Measurements from ENCODE around the gene THOC1.
"Not testable (repeated sequence)": the region's sequence is repeated elsewhere in the genome, so short reads cannot be mapped to it uniquely, and the experiment has no call there.

The THOC1 gene, protein sequence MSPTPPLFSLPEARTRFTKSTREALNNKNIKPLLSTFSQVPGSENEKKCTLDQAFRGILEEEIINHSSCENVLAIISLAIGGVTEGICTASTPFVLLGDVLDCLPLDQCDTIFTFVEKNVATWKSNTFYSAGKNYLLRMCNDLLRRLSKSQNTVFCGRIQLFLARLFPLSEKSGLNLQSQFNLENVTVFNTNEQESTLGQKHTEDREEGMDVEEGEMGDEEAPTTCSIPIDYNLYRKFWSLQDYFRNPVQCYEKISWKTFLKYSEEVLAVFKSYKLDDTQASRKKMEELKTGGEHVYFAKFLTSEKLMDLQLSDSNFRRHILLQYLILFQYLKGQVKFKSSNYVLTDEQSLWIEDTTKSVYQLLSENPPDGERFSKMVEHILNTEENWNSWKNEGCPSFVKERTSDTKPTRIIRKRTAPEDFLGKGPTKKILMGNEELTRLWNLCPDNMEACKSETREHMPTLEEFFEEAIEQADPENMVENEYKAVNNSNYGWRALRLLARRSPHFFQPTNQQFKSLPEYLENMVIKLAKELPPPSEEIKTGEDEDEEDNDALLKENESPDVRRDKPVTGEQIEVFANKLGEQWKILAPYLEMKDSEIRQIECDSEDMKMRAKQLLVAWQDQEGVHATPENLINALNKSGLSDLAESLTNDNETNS
- 73.7 to 95.4 reads per million in 2 donors for total RNA-seq

GRCh38 chr18:267688-268552, at the start of gene THOC1:
Gene THOC1 (minus strand): TSS chr18:268047. CDS start chr18:268019, 28 bp downstream.
- peak; percentile 81 to 96 (median 91) for DNase-seq

GRCh38 chr18:317618-318017, 49.8 kb upstream of the THOC1 start:
- no peak for DNase-seq

DNA sequence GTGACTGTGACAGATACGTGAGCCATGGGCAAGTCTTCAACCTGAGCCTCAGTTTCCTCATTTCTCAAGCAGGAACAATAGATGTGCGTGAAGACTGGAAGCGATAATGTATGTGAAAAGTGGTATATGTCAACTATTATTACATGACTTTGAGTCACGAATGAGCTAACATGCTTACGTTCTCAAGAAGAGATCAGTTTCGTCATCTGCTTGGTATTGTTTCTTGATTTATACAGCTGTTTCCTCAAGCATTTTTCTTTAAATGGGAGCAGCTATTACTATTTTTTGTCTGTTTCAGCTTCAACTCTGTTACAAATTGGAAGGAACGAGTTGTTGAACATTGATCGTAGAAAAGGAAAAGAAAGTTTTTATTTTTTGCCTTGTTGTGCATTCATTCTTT, 48.5 kb upstream of the THOC1 start:
- DNase-seq = no peak

DNA sequence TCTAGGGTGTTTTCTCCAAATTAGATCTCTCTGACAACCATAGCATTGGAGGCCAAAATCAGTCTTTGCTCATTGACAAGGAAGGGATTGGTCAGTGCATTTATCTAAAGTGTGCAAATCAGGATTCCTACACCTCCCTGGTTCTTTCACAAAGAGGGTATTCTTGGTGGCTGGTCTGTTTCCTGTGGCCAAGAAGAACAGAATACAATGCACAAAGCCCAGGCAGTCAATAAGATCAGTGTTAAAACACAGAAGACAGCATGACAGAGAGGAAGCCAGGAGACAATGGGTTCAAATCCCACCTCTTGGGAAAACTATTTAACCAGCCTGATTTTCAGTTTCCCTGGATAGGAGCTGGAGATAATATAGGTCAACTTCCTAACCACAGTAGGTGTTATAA, 46.1 kb upstream of the THOC1 start:
- DNase-seq = no peak

DNA sequence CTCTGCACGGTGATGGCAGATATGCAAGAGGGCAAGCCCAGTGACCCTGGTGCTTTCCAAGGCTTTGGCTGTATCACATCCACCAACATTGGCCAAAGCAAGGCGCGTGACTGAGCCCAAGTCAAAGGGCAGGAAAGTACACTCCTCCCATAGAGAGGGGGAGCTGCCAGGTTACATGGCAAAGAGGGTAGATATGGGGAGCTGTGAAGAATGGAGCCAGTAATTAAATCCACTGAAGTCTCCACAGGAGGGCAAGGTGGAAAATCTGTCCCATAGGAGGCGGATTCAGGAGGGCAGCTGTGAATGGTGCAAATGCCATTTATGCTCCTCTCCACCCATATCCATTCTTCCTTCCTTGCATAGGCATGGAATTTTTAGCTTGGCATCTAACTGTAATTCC, 44.6 kb upstream of the THOC1 start:
- DNase-seq = no peak

DNA sequence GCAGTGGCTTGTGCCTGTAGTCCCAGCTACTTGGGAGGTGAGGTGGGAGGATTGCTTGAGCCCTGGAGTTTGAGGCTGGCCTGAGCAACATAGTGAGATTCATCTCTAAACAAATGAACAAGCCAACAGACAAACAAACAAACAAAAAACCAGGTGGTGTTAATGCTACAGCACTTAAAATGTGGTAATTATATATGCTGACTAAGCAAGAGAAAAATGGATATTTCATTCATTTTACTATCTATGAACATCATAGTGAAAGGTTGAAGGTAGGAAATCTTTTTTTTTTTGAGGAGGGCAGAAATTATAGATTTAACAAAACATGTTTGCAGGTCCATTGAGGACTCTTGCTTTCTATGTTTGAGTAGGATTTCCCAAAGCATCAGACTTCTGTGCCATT, 42.2 kb upstream of the THOC1 start:
- no peak for DNase-seq

GRCh38 chr18:308086-308485, 40.2 kb upstream of the THOC1 start:
- not testable (repeated sequence) for DNase-seq

DNA sequence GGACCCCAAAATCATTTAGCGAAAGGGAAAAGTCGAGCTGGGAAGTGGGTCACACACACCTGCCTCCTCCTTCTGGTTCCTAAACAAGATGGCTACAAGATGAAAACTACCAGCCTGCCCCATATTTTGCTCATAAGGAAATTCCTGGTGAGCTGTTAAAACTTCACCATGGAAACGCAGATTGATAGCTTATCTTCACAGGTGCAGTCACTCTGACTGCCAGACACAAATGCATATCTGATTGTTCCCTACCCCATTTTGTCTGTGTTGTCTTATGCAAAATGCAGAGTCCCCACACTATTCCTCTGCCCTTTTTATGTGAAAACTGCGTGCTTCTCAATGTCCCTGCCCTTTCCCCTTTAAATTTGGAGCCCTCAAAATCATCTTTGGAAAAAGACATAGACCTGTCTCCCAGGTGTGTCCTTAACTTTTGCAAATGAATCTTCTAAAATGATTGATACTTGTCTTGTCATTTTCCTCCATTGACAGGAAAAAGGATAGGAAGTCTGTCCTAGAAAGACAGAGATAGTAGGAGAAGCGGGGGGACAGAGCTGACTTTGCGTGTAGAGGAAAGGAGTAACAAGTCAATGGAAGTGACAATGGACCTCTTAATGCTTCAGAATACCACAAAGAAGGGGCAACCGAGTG, 38.9 kb upstream of the THOC1 start:
- no peak for DNase-seq

- DNase-seq = no peak
These were observed 37.2 kb upstream of the THOC1 start for GRCh38 chr18:305003-305501.

- DNase-seq = no peak
These were observed 35.8 kb upstream of the THOC1 start for GRCh38 chr18:303607-304006.

DNA sequence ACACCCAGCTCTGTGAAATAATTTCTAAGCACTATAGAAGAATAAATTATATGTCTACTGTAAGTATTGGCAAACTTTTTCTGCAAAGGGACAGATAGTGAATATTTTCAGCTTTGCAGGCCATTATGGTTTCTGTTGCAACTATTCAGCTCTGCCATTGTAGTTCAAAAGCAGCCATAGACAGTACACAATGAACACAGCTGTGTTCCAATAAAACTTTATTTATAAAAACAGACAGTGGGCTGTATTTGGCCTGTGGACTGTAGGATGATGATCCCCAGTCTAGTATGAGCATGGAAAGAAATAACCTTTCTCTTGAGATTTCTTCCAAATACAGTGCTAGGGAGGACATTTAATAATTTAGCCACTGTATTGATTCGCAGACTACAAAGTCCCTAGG, 35.2 kb upstream of the THOC1 start:
- no peak for DNase-seq

- DNase-seq = no peak
These were observed 34.2 kb upstream of the THOC1 start for GRCh38 chr18:302097-302496.

- no peak for DNase-seq
These were observed 30.1 kb upstream of the THOC1 start for GRCh38 chr18:297936-298335.

- DNase-seq = no peak
These were observed 28.1 kb upstream of the THOC1 start for GRCh38 chr18:295756-296490.

- no peak for DNase-seq
These were observed 26.7 kb upstream of the THOC1 start for GRCh38 chr18:294566-294965.

- no peak for DNase-seq
These were observed 25.7 kb upstream of the THOC1 start for GRCh38 chr18:293536-293935.

DNA sequence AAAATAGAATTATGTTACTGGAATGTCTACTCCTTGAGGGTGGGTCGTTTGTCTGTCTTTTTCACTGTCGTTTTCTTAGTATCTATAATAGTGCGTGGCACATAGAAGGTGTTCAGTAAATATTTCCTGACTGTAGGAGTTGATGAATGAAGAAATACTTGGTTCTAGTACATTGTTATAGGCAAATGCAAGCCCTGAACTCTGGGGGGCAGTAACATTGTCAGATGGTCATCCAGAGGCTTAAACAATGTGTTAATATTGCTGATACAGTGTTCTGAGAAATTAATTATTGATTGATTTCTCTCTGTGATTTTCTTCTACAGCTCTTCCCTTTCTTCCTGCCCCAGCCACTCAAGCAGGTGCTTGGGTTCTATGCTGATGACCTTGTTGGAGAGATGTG, 24.4 kb upstream of the THOC1 start:
- no peak for DNase-seq

GRCh38 chr18:289970-290369, 22.1 kb upstream of the THOC1 start:
- DNase-seq = not testable (repeated sequence)

DNA sequence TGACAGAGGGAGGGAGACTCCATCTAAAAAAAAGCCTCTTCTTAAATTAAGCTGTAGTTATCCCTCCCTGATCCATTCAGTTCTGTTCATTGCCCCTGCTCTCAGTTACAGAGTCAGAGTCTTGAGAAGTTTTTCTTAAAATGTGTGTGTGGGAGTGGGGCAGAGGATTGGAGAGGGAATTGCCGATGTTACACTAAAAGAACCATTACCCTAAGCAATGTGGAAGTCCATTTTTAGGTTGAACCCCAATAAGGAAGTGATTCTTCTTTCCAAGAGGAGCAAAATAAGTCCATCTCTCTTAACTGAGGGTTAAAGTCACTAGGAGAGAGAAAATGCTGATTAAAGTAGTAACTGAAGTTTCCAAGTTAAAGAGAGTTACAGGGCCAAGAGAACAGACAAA, 21.2 kb upstream of the THOC1 start:
- DNase-seq = no peak

- DNase-seq = no peak
These were observed 18.9 kb upstream of the THOC1 start for GRCh38 chr18:286515-287310.

GRCh38 chr18:285817-286216, 18.0 kb upstream of the THOC1 start:
- DNase-seq = no peak
